Amygdala (tissue), 56 donors: ENCODE data around the gene SLCO2A1.
A peak's percentile ranks its signal among the peaks of the same experiment; 100 is the strongest.

Experiments
- DNase-seq, 56 donors: peaks; one replicate each; lab custom pipeline; 2025; lab: John Stamatoyannopoulos, UW

SLCO2A1 gene

GRCh38 chr3:133890037-133890436 is 139.7 kb downstream of the SLCO2A1 start:
- DNase-seq, result no peak

GRCh38 chr3:133888726-133889340 is 140.9 kb downstream of the SLCO2A1 start:
- DNase-seq, result no peak

- peak in 2 of 56 donors; percentile 22 to 27 for DNase-seq
Observed at GRCh38 chr3:133887803-133888703, 141.7 kb downstream of the SLCO2A1 start.

GRCh38 chr3:133887074-133887802 is 142.5 kb downstream of the SLCO2A1 start:
- no peak for DNase-seq

GRCh38 chr3:133886031-133886722 is 143.5 kb downstream of the SLCO2A1 start:
- DNase-seq, result no peak

GRCh38 chr3:133884887-133885711 is 144.6 kb downstream of the SLCO2A1 start:
- DNase-seq, result no peak

GRCh38 chr3:133884054-133884886 is 145.5 kb downstream of the SLCO2A1 start:
- DNase-seq, result no peak

GRCh38 chr3:133883641-133884040 is 146.1 kb downstream of the SLCO2A1 start:
- no peak for DNase-seq

- DNase-seq, result no peak
Observed at GRCh38 chr3:133882986-133883586, 146.6 kb downstream of the SLCO2A1 start.

- no peak for DNase-seq
Observed at GRCh38 chr3:133881939-133882825, 147.5 kb downstream of the SLCO2A1 start.

GRCh38 chr3:133881492-133881891 is 148.2 kb downstream of the SLCO2A1 start:
- no peak for DNase-seq

GRCh38 chr3:133880886-133881455 is 148.8 kb downstream of the SLCO2A1 start:
- no peak for DNase-seq

- DNase-seq, result no peak
Observed at GRCh38 chr3:133880287-133880686, 149.4 kb downstream of the SLCO2A1 start.

- DNase-seq, result no peak
Observed at GRCh38 chr3:133878518-133878917, 151.2 kb downstream of the SLCO2A1 start.
